HG02970 (cell line): ENCODE measurements around the gene MYO5B.
A peak's percentile ranks its signal among the peaks of the same experiment; 100 is the strongest.
"Not testable (repeated sequence)": the region's sequence is repeated elsewhere in the genome, so short reads cannot be mapped to it uniquely, and the experiment has no call there.

Source experiments
- ATAC-seq: cut with Tn5 transposase; IDR thresholded peaks from one replicate; pipeline ENCODE4 v1.9.1; 2021; ENCODE audit warnings: mild to moderate bottlenecking, moderate library complexity, moderate number of reproducible peaks; ENCODE audit not compliant: unreplicated experiment, low FRiP score

Gene MYO5B

DNA sequence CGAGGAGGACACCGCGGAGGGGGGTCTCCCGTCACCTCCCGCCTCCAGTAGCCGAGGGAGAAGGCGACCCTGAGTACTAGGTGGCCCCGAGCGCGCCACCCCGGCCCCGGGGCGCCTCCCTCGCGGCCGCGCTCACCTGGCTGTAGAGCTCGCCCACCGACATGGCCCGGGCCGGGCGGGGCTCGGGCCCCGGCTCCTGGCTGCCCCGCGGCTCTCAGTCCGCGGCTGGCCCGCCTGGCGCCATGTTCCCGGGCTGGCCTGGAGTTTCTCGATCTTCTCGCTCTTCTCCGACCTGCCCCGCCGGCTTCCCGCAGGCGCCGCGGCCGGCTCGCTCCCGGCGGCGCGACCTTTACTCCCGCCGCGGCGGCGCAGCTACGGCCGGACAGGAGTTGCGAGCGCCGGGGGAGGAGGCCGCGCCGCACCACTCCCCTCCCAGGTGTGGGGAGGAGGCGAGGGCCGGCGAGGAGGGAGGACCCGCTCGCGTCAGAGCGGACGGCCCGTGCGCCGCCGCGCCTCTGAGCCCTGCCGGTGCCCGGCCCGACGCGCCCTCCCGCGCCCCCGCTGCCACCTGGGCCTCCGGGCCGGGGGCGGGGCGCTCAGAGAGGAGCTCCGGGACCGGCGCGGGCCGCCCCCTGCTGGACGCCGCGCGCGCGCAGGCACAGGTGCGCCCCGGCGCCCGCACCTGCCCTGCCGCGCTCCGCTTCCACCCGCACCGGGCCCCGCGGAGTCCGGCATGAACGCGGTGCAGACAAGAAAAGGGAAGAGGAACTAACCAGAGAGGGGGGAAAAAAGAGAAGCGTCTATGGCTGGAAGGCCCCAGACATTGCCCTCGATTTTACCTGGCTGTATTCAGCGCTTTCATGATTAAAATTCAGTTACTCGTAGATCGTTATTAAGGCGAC is at the start of gene MYO5B:
MYO5B (minus strand) TSS at position 517 of the 902 bp plus-strand sequence; CDS start at position 163, 354 bp downstream.
- peak; percentile 72 for ATAC-seq

DNA sequence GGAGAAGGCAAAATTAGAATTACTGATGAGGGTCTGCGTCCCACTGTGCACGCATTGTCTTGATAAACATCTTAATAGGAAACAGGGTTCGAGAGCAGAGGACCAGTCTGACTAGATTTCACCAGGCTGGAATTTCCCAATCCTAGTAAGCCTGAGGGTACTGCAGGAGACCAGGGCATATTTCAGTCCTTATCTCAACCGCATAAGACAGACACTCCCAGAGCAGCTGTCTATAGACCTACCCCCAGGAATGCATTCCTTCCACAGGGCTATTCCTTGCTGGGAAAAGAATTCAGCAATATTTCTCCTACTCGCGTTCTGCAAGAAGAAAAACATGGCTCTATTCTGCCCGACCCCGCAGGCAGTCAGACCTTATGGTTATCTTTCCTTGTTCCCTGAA is 46.8 kb upstream of the MYO5B start:
- ATAC-seq, result not testable (repeated sequence)

DNA sequence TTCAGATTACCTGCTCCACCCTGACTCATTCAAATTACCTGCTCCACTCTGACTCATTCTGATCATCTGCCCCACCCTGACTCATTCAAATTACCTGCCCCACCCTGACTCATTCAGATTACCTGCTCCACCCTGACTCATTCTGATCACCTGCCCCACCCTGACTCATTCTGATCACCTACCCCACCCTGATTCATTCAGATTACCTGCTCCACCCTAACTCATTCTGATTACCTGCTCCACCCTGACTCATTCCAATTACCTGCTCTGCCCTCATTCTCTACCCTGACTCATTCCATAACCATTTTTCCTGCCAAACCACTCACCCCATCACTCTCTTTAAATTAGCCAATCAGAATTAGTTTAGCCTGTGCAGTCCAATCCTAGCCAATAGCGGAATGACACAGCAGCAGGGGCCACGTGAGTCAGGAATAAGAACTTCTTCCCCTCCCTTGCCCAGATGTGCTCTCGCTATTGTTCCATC is 45.2 kb upstream of the MYO5B start:
- no peak for ATAC-seq

DNA sequence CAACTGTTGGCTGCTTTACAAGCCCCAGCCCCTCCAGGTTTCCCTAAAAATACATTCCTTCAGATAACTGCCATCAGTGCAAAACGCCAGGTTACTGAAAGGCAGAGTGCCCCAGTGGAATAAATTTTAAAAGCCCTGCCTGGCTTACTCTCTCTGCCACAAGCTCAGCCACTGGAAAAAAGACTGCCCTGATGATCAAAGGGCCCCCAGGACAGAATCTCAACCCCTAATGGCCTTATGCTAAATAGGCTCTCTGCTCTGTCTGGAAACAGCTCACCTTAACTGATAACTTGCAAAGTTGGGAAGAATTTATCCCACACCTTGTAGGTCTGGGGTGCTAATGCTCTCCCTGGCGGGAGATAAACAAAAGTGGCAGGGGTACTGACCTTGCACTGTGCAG is 37.5 kb upstream of the MYO5B start:
- ATAC-seq, result no peak

DNA sequence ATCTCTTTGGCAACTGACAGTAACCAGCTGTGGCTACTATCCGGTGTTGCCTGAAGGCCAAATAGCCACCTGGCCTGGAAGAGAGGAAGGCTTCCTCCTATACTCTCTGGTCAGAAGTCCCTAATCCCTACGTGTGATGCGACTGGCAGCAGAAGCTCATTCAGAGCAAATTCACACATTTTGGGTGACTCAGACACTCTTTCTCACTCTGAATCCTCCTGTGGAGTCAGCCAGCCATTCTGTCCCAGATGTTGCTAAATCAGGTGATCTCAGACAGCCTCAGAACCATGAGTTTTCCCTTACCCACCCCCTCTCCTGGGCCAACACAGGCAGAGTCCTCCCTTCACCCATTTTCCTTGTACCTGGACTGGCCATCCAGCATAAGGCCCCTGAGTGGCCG is 36.7 kb upstream of the MYO5B start:
- ATAC-seq, result no peak

DNA sequence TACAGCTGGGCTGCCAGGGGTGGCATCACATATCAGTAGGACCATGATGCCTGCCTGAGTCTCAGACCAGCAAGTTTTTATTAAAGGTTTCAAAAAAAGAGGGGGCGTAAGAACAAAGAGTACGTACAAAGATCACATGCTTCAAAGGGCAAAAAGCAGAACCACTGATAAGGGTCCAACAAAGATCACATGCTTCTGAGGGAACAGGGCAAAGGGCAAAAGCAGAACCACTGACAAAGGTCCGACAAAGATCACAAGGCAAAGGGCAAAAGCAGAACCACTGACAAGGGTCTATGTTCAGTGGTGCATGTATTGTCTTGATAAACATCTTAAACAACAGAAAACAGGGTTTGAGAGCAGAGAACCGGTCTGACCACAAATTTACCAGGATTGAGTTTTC is 25.3 kb upstream of the MYO5B start:
- not testable (repeated sequence) for ATAC-seq

DNA sequence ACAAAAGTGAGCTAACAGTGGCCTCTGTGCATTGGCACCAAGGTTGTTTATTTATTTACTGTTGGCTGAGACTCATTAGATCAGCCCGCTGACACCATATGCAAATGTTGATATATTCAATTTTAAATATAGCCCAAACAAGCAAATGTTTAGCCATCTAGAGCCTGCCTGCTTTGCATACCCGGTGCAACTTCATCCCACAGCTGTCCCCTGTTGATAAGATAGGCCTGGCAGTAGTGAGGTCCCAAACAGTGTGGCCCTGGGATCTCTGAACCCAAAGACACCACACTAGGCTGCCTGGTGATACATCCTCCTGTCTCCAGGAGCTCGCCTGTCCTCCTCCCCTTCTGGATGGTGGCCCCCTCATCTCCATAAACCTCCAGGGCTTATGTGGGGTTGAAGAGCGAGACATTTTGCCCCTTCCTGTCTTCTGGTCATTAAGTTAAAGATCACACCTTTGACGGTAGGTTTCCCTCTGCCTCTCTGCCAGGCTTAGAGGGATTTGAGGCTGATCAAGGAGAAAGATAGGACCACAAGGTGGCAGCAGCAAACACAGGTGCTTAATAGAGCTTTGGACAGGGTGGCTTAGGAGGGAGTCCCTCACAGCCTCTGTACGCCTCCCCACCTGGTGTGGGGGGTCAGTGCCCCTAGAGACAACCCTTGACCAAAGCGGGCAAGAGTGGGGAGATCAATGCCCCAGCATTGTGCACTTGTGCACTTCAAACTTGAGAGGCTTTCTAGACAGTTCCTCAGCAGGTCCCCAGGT is 23.7 kb upstream of the MYO5B start:
- no peak for ATAC-seq

DNA sequence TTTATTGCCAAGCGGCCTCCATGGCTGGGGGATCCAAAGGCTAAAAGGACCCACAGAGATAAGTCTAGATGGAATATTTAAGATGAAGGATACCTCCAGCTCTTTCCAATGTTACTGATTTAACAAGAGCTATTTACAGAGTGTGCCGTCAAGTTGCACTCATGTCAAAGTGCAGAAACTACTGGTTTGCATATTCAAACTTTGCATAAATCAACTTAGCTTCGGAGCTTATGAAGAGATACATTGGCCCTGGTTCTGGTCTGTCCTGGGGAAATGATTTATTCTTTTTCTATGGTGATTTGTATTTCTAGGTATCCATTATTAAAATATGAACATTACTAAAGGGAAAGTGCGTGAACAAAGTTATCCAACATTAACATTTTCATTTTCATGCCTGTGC is 14.4 kb upstream of the MYO5B start:
- ATAC-seq, result no peak

DNA sequence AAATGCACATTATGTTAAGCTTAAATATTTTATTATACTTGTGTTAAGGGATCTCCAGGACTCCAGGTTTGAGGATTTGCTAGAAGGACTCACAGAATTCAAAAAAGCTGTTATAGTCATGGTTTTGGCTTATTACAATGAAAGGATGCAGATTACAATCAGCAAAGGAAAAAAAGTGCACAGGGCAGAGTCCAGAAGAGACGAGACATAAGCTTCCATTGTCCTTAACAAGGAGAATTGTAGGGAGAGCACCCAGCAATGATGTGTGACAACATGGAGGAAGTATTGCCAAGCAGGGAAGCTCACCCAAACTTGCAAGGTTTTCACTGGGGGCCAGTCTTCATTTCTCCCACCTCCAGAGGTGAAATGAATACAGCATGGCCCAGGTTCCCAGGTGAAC is 12.8 kb upstream of the MYO5B start:
- no peak for ATAC-seq

DNA sequence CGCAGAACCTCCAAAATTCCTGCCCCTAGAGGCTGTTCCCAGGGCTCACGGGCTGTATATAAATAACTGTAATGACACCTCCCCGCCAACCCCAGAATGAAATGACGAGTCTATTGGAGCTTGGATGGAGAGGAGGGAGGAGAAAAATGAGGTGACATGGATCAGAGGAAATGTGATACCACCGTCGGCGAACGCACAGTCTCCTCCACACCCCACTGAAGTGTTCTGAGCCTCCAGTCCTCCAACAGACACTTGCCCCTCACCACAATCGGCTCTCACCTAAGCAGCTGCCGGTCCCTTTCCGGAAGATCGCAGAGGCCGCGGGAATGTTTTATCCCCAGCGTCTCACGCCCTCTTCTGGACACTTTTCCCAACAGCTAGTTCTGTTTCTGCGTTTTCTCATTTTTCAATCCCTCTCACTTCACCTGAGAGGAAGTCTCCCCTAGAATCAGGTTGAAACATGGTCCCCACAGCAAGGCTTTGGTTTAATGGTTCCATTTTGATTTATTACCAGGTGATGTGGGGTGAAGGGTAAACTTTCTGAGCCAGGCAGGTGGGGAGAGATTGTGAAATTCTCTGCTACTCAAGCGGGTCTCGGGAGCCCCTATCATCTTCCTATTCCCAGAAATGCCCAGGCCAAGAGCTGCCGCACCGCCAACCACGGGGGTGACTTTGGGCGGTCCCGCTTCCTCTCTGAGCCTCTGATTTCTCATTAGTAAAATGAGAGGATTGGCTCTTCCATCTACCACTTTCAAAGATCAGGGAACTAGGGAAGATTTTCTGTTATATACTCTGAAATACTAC is 9.1 kb upstream of the MYO5B start:
- ATAC-seq, result no peak

DNA sequence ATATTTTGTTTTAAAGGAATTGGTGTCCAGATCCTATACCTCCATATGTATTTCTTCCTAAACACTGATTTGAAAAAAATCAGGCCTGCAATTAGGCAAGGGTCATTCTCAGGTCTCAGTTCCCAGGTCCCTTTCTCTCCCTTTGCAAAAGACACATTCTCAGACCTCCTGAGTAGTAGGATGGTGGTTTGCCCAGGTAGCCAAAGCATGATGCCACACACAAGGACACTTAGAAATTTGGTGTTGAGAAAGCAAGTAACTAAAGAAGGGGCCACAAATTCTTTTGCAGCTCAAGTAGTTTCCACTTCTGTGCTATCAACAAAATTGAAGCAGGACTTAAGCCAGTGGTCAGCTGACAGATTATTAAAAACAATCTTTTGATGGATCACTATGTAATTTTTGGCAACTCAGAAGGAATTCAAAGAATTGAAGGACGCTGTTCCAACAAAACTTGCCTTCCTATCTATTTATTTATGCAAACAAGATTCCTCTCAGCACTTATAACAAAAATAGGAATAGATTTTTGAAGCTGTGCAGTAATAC is 6.6 kb upstream of the MYO5B start:
- no peak for ATAC-seq

DNA sequence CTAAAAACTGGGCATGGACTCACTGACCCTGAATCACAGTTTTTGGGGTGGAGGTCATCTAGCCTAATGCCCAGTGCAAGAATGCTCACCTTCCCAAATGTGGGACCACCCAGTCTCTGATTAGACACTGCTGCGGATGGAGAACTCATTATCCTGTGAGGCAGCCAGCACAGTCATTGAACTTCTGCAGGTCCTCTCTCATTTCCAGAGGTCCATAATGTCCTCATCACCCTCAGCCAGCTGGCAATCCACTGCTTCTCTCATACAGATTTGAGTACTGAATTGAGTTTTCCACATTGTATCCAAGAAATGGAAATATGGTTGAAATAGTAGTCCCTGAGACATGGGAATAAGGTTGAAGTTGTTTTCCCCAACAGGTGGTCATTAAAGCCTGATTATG is 5.0 kb upstream of the MYO5B start:
- ATAC-seq, result no peak

DNA sequence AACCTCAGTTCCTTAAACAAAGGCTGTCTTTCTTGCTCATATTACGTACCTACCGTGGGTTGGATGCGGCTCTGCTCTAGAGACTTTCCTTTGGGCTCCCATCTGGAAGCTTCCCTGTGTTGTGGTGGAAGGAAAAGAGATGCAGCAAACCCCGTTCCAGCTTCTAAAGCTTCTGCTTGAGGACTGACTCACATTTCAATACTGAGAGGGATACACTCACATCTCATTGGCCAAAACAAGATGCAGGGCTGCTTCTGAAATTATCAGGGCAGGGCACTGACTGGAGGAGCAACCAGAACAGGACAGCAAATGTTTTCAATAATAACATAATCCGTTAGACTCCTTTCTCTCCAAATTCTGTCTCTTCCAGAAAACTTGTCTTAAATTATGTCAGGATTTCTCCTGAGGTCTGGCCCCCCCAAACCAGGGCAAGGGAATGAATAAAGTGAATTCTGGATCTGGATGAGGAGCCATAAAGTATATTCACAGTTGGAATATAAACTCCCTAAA is 4.5 kb upstream of the MYO5B start:
- ATAC-seq, result no peak

DNA sequence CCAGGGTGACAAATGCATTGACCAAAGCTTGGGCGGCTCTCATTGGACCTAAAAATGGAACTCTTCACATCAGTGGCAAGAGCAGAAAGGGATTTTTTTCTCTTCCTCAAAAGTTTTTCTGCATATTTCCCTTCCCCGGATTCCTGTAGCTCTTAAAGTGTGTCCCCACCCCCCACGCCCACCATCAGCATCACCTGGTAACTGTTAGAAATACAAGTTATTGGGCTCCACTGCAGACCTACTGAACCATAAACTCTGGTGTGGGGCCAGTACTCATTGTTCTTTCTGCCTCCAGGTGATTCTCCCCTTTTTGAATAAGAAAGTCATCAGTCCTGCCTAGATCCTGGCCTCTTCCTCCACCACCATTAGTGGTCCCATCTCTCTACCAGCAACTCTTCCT is 1.3 kb upstream of the MYO5B start:
- no peak for ATAC-seq

DNA sequence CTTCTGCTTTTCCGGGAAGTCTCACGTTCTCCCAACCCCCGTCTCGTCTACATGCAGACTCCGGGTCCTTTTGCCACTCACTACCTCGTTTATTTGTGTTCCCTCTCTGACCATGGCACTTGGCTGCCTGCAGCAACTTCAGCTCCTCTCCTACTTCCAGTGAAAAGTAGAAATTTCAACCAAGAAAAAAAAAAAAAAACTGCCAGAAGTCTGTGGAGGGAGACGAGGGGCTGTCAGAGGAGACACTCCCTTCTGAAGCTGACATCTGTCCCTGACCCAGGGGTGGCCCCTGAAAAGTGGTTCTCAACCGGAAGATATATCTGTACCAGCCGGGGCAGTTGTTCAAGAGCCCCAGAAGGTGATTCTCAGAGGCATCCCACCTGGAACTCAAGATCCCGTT is 742 bp upstream of the MYO5B start:
- no peak for ATAC-seq

DNA sequence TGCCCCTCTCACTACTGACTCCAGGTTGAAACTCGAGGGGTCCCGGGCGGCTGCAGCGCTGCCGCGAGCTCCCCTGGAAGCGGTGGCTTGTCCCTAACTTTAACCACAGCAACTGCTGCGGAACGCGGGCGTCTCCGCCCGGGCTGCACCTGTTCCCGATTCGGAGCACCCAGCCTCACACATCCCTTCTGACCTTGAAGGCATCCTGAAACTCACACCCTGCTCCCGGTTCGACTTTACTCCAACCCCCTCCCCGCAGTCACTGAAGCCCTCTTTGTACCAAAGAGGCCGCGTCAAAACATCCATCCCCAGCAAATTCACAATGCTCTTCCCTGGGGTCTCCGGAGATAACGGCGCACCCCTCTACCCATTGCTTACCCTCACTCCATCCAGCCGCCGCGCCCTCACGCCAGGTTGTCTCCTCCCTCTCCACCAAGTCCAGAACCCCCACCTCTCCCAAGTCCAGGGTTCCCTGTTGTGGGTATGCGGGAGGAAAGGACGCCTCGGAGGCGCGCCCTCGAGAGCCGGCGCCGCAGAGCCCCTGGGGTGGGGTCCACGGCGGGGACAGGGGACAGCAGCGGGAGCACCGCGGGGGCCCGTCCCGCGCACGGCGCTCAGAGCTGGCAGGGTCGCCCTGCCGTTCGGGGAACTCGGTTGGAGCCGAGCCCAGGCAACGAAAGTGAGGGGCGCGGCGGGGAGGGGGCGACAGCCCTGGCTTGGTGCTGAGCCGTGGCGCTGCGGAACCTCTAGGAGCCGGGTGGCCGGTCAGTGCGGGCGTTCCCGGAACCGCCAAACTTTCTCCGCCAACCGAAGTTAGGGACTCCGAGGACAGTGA is 934 bp downstream of the MYO5B start:
- no peak for ATAC-seq

DNA sequence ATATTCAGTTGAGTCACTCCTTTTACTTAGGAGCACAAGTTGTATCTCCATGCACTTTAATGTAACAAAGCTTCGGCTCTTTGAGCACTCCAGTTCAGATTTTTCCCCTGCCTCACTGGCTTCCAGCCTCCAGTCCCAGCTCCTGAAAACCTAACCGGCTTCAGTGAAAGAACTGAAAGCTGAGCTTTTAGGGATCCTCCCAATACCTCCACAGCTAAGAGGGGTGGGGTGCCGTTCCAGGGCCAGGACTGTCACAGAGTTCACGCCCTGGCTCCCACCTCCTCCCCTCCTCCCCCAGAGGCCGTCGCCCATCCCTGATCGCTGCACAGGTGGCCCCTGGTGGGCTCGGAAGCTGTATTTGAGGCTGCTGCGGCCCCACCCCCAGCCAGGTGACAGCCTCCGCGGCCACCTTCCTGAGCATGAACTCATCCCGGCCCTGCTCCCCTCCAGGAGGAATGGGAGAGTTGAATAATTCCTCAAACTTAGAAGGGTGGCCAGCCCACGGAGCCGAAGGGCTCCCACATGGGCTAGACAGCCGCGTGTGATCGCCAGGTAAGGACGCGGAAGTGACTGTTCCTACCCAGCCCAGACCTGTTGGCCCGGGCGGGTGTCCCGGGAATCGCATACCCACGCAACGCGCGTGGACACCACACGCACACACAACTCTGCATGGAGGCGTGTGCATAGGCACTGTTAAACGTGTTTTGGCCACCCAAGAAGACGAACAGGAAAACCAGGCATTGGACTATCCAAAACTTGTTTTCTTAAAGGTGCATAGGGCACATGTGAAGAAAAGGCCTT is 1.8 kb downstream of the MYO5B start:
- no peak for ATAC-seq

DNA sequence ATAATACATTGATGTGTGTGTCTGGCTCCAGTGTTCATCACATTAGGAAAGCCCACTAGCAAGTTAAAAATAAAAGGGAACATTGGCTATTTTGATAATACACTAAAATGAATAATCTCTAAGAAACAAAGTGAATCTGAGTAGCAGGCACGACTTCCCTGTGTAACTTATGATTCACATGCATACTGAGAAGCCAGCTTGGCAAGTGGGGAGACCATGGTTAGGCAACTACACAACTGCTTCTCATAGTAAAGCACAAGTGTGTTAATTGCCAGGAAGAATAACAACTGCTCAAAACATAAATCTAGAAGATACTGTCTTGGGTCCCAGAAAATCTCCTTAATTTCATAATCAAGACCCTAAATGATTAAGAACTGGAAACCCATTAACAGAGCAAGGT is 4.0 kb downstream of the MYO5B start:
- ATAC-seq, result no peak

DNA sequence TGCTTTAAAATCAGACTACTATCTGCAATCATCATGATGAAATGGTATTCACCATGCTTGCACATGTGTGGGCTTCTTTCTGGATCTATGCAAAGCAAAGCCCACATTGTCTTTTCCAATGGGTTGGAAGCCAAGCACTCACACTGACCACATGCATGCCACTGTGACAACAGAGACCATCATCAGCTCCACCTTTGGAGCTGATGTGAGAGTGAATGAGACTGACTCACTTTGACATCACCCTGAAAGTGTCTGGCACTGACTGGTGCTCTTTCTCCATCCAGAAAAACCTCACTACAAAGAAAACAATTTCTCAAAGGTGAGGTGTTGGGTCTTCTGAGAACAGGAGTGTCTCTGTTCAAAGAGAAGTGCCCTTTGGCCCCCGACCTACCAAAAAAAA is 4.7 kb downstream of the MYO5B start:
- ATAC-seq, result no peak
